ENCODE data around the gene GLCCI1.
A peak's percentile ranks its signal among the peaks of the same experiment; 100 is the strongest.

The GLCCI1 gene

DNA sequence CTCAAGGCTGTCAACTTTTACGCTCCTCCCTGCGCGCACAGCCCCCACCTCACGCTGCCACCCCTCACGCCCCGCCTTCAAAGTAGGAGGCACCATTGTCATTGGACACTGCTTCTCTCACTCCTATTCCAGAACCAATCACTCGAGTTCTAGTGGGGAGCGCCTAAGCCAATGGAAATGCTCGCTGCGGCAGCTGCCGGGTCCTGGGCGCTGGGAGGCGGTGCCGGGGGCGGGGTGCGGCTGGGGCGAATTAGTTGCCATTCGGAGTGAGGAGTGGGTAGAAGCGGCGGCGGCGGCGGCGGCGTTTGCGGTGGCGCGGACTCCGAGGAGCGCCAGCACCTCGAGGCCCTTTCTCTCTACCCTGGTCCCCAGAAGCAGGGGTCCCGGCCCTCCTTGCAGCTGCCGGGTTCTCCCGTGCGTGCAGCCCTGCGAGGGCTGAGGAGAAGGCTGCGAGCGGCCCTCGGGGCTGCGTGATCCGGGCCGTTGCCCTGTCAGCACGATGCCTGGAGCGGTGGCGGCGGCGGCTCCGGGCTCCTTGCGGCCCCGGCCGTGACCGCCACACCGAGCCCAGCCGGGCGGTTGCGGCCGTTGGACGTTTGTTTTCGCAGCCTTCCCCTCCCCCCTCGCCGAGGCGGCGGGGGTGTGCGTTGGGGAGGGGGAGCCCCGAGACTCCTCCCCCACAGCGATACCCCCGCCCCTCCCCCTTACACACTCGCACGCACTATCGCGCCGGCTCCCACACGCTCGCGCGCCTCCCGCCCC, at the start of gene GLCCI1:
TSS of gene GLCCI1 (plus strand) at position 253 of the 762 bp plus-strand sequence. CDS start 555 bp downstream, outside the sequence.
- Histone ChIP-seq H2AFZ (ENCODE audit: low read depth, low read length) (peak within 1 kb of the TSS; percentile 78), H3K9ac (ENCODE audit: low read length) (peak within 1 kb of the TSS; percentile 87), H4K20me1 (ENCODE audit: insufficient read depth, low read length) (no peaks in the 10 kb centered on the region; the same call in 1 of the 2 replicates), H3K36me3 (replicated peaks; ENCODE audit: low read depth, low read length) (no peaks in the 10 kb centered on the region), H3K79me2 (ENCODE audit: low read length) (peaks cover 16% of the 10 kb centered on the region; the same call in 1 of the 2 replicates), H3K4me3 (ENCODE audit: low read length) (peak within 1 kb of the TSS; percentile 95), H3K27me3 (ENCODE audit: low read depth, low read length) (peaks cover 12% of the 10 kb centered on the region; the same call in 1 of the 2 replicates), H3K4me2 (ENCODE audit: low read length) (peak within 1 kb of the TSS; percentile 92), H3K27ac (ENCODE audit: low read length) (peak within 1 kb of the TSS; percentile 66), H3K9me3 (ENCODE audit: insufficient read depth, low read length) (no peaks in the 10 kb centered on the region), H3K4me1 (ENCODE audit: low read length) (peaks cover 64% of the 10 kb centered on the region)
- no peak for TF ChIP-seq EZH2phosphoT487 (IDR thresholded peaks at IDR 0.05; ENCODE audit: low read depth)
- TF ChIP-seq, protein P1, sequence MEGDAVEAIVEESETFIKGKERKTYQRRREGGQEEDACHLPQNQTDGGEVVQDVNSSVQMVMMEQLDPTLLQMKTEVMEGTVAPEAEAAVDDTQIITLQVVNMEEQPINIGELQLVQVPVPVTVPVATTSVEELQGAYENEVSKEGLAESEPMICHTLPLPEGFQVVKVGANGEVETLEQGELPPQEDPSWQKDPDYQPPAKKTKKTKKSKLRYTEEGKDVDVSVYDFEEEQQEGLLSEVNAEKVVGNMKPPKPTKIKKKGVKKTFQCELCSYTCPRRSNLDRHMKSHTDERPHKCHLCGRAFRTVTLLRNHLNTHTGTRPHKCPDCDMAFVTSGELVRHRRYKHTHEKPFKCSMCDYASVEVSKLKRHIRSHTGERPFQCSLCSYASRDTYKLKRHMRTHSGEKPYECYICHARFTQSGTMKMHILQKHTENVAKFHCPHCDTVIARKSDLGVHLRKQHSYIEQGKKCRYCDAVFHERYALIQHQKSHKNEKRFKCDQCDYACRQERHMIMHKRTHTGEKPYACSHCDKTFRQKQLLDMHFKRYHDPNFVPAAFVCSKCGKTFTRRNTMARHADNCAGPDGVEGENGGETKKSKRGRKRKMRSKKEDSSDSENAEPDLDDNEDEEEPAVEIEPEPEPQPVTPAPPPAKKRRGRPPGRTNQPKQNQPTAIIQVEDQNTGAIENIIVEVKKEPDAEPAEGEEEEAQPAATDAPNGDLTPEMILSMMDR (IDR thresholded peaks at IDR 0.05; ENCODE audit: low read depth, low read length): no peak

DNA sequence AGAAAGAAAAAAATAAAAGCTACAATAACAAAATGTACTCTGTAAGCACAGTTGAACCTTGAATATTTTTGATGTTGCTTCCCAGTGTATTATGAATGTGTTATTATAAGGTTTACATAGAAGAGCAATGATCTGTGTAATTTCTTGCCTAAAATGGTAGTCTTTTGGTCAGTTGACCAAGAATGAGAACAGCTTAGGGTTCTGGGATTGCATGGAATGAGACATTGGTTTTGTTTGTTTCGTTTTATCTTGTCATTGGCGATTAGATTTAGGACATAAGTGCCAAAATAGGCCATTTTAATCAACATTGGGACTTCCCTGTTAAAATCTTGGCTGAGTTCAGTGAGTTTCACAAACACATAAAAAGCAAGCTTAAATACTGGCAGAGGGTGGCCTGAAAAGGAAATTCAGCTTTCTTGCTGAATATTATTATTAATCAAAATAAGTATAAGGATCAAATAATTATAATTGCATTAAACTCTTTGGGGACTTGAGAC, 49.1 kb upstream of the GLCCI1 start:
- peak overlapping the region; percentile 47 for H3K4me3 ChIP-seq (ENCODE audit: low read length)
- peak overlapping the region; percentile 77 for H3K4me2 ChIP-seq (ENCODE audit: low read length)
- H3K79me2 ChIP-seq (ENCODE audit: low read length): no peaks in the 10 kb centered on the region
- H2AFZ ChIP-seq (ENCODE audit: low read depth, low read length): no peak overlapping the region
- no peaks in the 10 kb centered on the region for H3K27me3 ChIP-seq (ENCODE audit: low read depth, low read length)
- peak overlapping the region; percentile 40; the same call in 1 of the 2 replicates for H3K9ac ChIP-seq (ENCODE audit: low read length)
- no peaks in the 10 kb centered on the region for H4K20me1 ChIP-seq (ENCODE audit: insufficient read depth, low read length)
- H3K36me3 ChIP-seq (replicated peaks; ENCODE audit: low read depth, low read length): no peaks in the 10 kb centered on the region
- H3K4me1 ChIP-seq (ENCODE audit: low read length): peaks cover 39% of the 10 kb centered on the region
- H3K9me3 ChIP-seq (ENCODE audit: insufficient read depth, low read length): no peaks in the 10 kb centered on the region
- H3K27ac ChIP-seq (ENCODE audit: low read length): peak overlapping the region; percentile 79
- TF ChIP-seq, protein P1 (IDR thresholded peaks at IDR 0.05; ENCODE audit: low read depth, low read length): no peak
- TF ChIP-seq EZH2phosphoT487 (IDR thresholded peaks at IDR 0.05; ENCODE audit: low read depth): no peak

DNA sequence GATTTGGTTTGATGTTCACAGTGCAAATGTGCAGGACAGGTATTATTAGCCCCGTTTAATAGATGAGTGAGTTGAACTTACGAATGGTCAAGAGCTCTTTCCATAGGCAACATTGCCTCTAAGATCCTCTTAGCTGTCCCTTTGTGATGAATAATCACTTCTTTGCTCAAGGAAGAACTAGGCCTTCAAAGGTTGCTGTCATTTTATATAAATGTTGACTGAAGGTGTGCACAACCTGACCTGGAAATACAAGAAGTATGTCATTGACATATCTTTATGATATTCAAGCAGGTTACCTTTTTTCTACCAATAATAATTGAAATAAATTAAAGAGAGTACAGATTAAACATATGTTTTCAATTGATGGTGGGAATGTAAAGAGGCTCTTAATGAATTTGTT, 48.5 kb upstream of the GLCCI1 start:
- TF ChIP-seq EZH2phosphoT487 (IDR thresholded peaks at IDR 0.05; ENCODE audit: low read depth): no peak
- TF ChIP-seq, protein P1 (IDR thresholded peaks at IDR 0.05; ENCODE audit: low read depth, low read length): no peak
- Histone ChIP-seq H3K9ac (ENCODE audit: low read length) (peak overlapping the region; percentile 40; the same call in 1 of the 2 replicates), H3K27ac (ENCODE audit: low read length) (peak overlapping the region; percentile 79), H2AFZ (ENCODE audit: low read depth, low read length) (no peak overlapping the region), H4K20me1 (ENCODE audit: insufficient read depth, low read length) (no peaks in the 10 kb centered on the region), H3K4me2 (ENCODE audit: low read length) (peak overlapping the region; percentile 77), H3K27me3 (ENCODE audit: low read depth, low read length) (no peaks in the 10 kb centered on the region), H3K36me3 (replicated peaks; ENCODE audit: low read depth, low read length) (no peaks in the 10 kb centered on the region), H3K79me2 (ENCODE audit: low read length) (no peaks in the 10 kb centered on the region), H3K4me3 (ENCODE audit: low read length) (peak overlapping the region; percentile 47), H3K4me1 (ENCODE audit: low read length) (peaks cover 39% of the 10 kb centered on the region), H3K9me3 (ENCODE audit: insufficient read depth, low read length) (no peaks in the 10 kb centered on the region)

DNA sequence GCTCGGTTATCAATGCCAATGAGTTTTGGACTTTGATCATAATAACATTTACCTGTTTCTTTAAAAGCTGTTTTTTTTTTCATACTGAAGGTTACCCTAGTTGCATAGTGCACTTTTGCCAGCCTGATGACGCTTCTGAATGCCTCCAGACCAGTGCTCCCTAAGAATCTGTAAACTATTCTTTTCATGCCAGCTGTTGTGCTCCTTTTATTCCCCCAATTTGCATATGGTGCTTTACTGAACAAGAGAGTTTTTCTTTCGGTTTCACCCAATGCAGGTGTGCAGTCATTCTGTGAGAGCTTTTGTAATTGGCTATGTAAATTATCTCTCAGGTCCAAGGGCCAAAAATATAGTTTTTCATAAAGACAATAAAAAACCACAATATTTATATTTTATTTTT, 48.1 kb upstream of the GLCCI1 start:
- TF ChIP-seq EZH2phosphoT487 (IDR thresholded peaks at IDR 0.05; ENCODE audit: low read depth): no peak
- TF ChIP-seq, protein P1 (IDR thresholded peaks at IDR 0.05; ENCODE audit: low read depth, low read length): no peak
- no peaks in the 10 kb centered on the region for H3K36me3 ChIP-seq (replicated peaks; ENCODE audit: low read depth, low read length)
- no peaks in the 10 kb centered on the region for H4K20me1 ChIP-seq (ENCODE audit: insufficient read depth, low read length)
- H3K4me3 ChIP-seq (ENCODE audit: low read length): peak overlapping the region; percentile 47
- no peak overlapping the region for H2AFZ ChIP-seq (ENCODE audit: low read depth, low read length)
- peak overlapping the region; percentile 77 for H3K4me2 ChIP-seq (ENCODE audit: low read length)
- H3K9me3 ChIP-seq (ENCODE audit: insufficient read depth, low read length): no peaks in the 10 kb centered on the region
- peak overlapping the region; percentile 79 for H3K27ac ChIP-seq (ENCODE audit: low read length)
- no peaks in the 10 kb centered on the region for H3K79me2 ChIP-seq (ENCODE audit: low read length)
- no peaks in the 10 kb centered on the region for H3K27me3 ChIP-seq (ENCODE audit: low read depth, low read length)
- peaks cover 39% of the 10 kb centered on the region for H3K4me1 ChIP-seq (ENCODE audit: low read length)
- peak overlapping the region; percentile 40; the same call in 1 of the 2 replicates for H3K9ac ChIP-seq (ENCODE audit: low read length)
